ENCODE data around the gene TIAM1.

Gene TIAM1

DNA sequence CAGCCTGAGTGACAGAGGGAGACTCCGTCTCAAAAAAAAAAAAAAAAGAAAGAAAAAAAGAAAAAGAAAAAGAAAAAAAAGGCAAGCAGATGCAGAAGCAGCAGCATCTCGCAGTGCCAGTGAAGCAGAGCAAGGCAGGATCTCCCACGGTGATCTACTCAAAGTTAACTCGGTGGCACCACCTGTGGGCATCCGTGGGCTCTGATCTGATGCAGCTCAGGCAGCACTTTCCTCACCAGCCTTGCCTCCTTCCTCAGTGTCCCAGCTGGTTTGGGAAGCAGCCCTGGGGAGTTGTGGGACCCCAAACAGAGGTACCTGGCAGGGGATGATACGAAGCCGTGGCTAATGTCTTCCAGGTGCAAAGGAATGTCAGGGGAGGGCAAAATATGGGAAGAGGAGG lies 201.5 kb downstream of the TIAM1 start:
- Histone ChIP-seq H3K4me3 (ENCODE audit: insufficient read depth, low read length, poor library complexity, severe bottlenecking) (no peak overlapping the region), H3K79me2 (ENCODE audit: insufficient read depth, low read length) (no peaks in the 10 kb centered on the region), H3K27me3 (ENCODE audit: low read length) (no peaks in the 10 kb centered on the region), H3K4me2 (ENCODE audit: low read depth, low read length, poor library complexity, severe bottlenecking) (no peak overlapping the region), H3K9me3 (ENCODE audit: insufficient read depth, low read length) (no peaks in the 10 kb centered on the region), H3K27ac (ENCODE audit: low read depth, low read length) (no peak overlapping the region), H3K9ac (ENCODE audit: low read length) (no peak overlapping the region), H3K9me2 (replicated peaks; ENCODE audit: insufficient read depth, low read length) (no peaks in the 10 kb centered on the region), H3F3A (ENCODE audit: insufficient read depth) (no peaks in the 10 kb centered on the region), H4K20me1 (ENCODE audit: low read depth, low read length) (no peaks in the 10 kb centered on the region), H3K36me3 (ENCODE audit: low read length) (0 out of 2 replicates have a peak, but pooled peaks cover 4% of the 10 kb centered on the region), H2AFZ (ENCODE audit: low read depth, low read length, severe bottlenecking) (no peak overlapping the region)
- TF ChIP-seq, protein P1, sequence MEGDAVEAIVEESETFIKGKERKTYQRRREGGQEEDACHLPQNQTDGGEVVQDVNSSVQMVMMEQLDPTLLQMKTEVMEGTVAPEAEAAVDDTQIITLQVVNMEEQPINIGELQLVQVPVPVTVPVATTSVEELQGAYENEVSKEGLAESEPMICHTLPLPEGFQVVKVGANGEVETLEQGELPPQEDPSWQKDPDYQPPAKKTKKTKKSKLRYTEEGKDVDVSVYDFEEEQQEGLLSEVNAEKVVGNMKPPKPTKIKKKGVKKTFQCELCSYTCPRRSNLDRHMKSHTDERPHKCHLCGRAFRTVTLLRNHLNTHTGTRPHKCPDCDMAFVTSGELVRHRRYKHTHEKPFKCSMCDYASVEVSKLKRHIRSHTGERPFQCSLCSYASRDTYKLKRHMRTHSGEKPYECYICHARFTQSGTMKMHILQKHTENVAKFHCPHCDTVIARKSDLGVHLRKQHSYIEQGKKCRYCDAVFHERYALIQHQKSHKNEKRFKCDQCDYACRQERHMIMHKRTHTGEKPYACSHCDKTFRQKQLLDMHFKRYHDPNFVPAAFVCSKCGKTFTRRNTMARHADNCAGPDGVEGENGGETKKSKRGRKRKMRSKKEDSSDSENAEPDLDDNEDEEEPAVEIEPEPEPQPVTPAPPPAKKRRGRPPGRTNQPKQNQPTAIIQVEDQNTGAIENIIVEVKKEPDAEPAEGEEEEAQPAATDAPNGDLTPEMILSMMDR (IDR thresholded peaks at IDR 0.05; ENCODE audit: insufficient read depth, low read length, poor library complexity, severe bottlenecking) = no peak
- TF ChIP-seq EZH2phosphoT487 (conservative IDR thresholded peaks at IDR 0.05; ENCODE audit: low read length) = no peak

DNA sequence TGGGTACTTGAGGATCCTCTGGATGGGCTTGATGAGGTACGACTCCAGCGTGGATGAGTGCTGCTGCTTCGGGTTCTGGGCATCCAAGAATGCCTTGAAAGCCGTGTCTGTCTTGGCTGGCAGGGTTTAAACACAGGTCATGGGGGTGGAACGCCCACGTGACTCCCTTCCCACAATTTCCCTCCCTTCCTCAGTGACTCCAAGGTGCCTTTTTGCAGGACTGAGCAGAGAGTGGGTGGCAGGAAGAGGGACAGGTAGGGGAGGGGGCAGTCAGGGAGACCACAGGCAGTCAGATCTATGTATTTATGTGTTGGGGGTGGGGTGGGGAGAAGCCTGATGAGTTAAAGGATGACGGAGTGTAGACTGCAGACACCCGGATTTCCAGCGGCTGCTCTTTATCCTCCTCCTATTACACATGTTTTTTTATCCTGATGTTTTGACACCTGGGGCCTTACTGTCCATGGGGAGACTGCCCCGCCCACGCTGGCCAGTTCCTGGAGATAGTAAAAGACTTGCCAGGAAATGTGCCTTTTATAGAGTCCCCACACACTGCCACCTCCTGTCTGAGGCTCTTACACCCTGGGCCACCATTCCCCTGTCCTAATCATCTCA lies 202.6 kb downstream of the TIAM1 start:
- no peak overlapping the region for H3K9ac ChIP-seq (ENCODE audit: low read length)

DNA sequence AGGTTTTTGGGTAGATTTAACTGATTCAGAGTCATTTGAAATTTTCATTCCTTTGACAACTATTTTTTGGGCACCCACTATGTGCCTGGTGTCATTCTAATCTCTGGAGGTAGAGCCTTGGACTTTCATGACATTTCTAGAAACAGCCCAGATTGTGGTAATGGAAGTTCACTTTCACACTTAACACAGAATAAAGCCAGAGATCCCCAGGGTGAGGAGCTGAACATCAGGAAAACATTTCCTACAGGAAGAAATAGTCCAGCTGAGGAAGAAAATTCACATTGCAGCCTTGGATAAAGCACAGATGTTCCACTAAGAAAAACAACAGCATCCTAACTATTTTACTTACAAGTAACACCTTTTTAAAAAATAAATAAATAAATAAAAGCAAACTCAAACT lies 203.4 kb downstream of the TIAM1 start:
- no peaks in the 10 kb centered on the region for H3F3A ChIP-seq (ENCODE audit: insufficient read depth)
- H3K27me3 ChIP-seq (ENCODE audit: low read length) = no peaks in the 10 kb centered on the region
- no peaks in the 10 kb centered on the region for H3K79me2 ChIP-seq (ENCODE audit: insufficient read depth, low read length)
- no peaks in the 10 kb centered on the region for H3K9me2 ChIP-seq (replicated peaks; ENCODE audit: insufficient read depth, low read length)
- no peak for TF ChIP-seq EZH2phosphoT487 (conservative IDR thresholded peaks at IDR 0.05; ENCODE audit: low read length)
- TF ChIP-seq, protein P1 (IDR thresholded peaks at IDR 0.05; ENCODE audit: insufficient read depth, low read length, poor library complexity, severe bottlenecking) = no peak
- no peaks in the 10 kb centered on the region for H3K9me3 ChIP-seq (ENCODE audit: insufficient read depth, low read length)
- H3K4me3 ChIP-seq (ENCODE audit: insufficient read depth, low read length, poor library complexity, severe bottlenecking) = no peak overlapping the region
- 0 out of 2 replicates have a peak, but pooled peaks cover 4% of the 10 kb centered on the region for H3K36me3 ChIP-seq (ENCODE audit: low read length)
- no peak overlapping the region for H2AFZ ChIP-seq (ENCODE audit: low read depth, low read length, severe bottlenecking)
- H4K20me1 ChIP-seq (ENCODE audit: low read depth, low read length) = no peaks in the 10 kb centered on the region
- H3K27ac ChIP-seq (ENCODE audit: low read depth, low read length) = no peak overlapping the region
- no peak overlapping the region for H3K9ac ChIP-seq (ENCODE audit: low read length)
- H3K4me2 ChIP-seq (ENCODE audit: low read depth, low read length, poor library complexity, severe bottlenecking) = no peak overlapping the region

More for the DNA sequence above, 202.6 kb downstream of the TIAM1 start:
- no peak overlapping the region for H3K27ac ChIP-seq (ENCODE audit: low read depth, low read length)
- H3K36me3 ChIP-seq (ENCODE audit: low read length) = 0 out of 2 replicates have a peak, but pooled peaks cover 4% of the 10 kb centered on the region
- no peak overlapping the region for H3K4me2 ChIP-seq (ENCODE audit: low read depth, low read length, poor library complexity, severe bottlenecking)
- H4K20me1 ChIP-seq (ENCODE audit: low read depth, low read length) = no peaks in the 10 kb centered on the region
- H3K9me3 ChIP-seq (ENCODE audit: insufficient read depth, low read length) = no peaks in the 10 kb centered on the region
- no peak overlapping the region for H2AFZ ChIP-seq (ENCODE audit: low read depth, low read length, severe bottlenecking)
- TF ChIP-seq, protein P1 (IDR thresholded peaks at IDR 0.05; ENCODE audit: insufficient read depth, low read length, poor library complexity, severe bottlenecking) = no peak
- no peak for TF ChIP-seq EZH2phosphoT487 (conservative IDR thresholded peaks at IDR 0.05; ENCODE audit: low read length)
- no peak overlapping the region for H3K4me3 ChIP-seq (ENCODE audit: insufficient read depth, low read length, poor library complexity, severe bottlenecking)
- H3K27me3 ChIP-seq (ENCODE audit: low read length) = no peaks in the 10 kb centered on the region
- H3K9me2 ChIP-seq (replicated peaks; ENCODE audit: insufficient read depth, low read length) = no peaks in the 10 kb centered on the region
- no peaks in the 10 kb centered on the region for H3F3A ChIP-seq (ENCODE audit: insufficient read depth)
- no peaks in the 10 kb centered on the region for H3K79me2 ChIP-seq (ENCODE audit: insufficient read depth, low read length)

All from SU-DHL-6 (cell line).